GM12874 (cell line): Measurements from ENCODE around the gene PCDHGA6.

Experiments used
- CTCF ChIP-seq: IDR thresholded peaks from 2 replicates; pipeline ENCODE4 v1.5.1; 2011; ENCODE audit warnings: low read depth, mild to moderate bottlenecking, control low read depth, low read length, moderate library complexity; ENCODE audit not compliant: insufficient read depth

Gene PCDHGA6

GRCh38 chr5:141369994-141370848 lies 3.5 kb upstream of the PCDHGA6 start, which contains the start of gene PCDHGB3:
TSS of gene PCDHGB3 (plus strand) at chr5:141370242. CDS start at chr5:141370395, 153 bp downstream.
- peak; percentile 66 for TF ChIP-seq CTCF

GRCh38 chr5:141371572-141372475 lies 1.9 kb upstream of the PCDHGA6 start:
- no peak for TF ChIP-seq CTCF

GRCh38 chr5:141374627-141375026 lies 936 bp downstream of the PCDHGA6 start:
- TF ChIP-seq CTCF, result no peak

- TF ChIP-seq CTCF, result 0 out of 2 replicates have a peak, but pooled peaks have one; percentile 4
Measured at GRCh38 chr5:141375444-141376155, 1.9 kb downstream of the PCDHGA6 start.

- TF ChIP-seq CTCF, result no peak
Measured at GRCh38 chr5:141382469-141383294, 9.0 kb downstream of the PCDHGA6 start, which contains the start of gene PCDHGA7. TSS of gene PCDHGA7 (plus strand) at chr5:141382742. CDS start at chr5:141382900, 158 bp downstream.

GRCh38 chr5:141383345-141383744 lies 9.7 kb downstream of the PCDHGA6 start:
- no peak for TF ChIP-seq CTCF
